GM18867 (cell line): Measurements from ENCODE around the gene ZNF793.

ENCODE experiments used
- ATAC-seq: cut with Tn5 transposase; IDR thresholded peaks from one replicate; pipeline ENCODE4 v1.9.1; 2021; ENCODE audit warnings: mild to moderate bottlenecking, moderate library complexity; ENCODE audit not compliant: unreplicated experiment

The ZNF793 gene

DNA sequence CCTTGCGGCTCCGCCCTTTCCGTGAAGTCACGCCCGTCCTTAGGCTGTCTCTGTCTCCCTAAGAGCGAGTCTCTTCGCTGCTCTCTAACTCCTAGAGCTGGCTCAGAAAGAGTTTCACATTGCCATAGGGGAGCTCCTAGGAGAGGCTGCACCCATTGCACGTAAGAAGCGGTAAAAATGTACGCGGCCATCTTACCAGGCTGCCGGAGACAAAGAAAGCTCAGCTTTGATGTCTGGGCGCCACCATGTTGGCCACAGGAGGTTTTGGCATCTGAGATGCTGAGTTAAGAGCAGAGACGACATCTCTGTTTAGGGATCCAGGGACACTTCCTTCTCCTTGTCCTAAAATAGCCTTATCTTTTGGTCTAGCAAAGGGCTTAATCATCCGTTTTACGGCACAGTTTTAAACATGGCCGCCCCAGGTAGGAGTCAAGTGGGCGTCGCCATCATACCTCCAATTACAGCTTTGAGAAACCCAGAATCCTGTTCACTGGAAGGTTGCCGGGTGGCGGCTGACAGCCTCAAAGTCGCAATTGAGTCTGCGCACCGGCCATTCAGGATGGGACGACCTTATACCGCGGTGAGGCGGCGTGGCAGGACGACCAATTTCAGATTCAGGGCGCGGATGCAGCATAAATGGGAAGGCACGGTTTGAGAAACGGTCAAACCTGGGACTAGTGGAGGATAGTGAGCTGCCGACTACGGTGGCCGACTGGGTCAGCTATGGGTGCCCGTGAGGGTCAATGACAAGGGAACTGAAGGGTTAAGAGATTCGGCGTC is at the start of gene ZNF793:
TSS of gene ZNF793 (plus strand) at position 553 of the 780 bp plus-strand sequence. CDS start 16,501 bp downstream, outside the sequence.
- peak; percentile 63 for ATAC-seq

- no peak for ATAC-seq
Observed at GRCh38 chr19:37466277-37466797, 40.4 kb upstream of the ZNF793 start.

GRCh38 chr19:37466798-37467607 is 39.7 kb upstream of the ZNF793 start, which contains the start of gene ZNF569:
ZNF569 (minus strand) TSS chr19:37467444; CDS start chr19:37444921, 22,523 bp downstream.
- peak; percentile 66 for ATAC-seq

DNA sequence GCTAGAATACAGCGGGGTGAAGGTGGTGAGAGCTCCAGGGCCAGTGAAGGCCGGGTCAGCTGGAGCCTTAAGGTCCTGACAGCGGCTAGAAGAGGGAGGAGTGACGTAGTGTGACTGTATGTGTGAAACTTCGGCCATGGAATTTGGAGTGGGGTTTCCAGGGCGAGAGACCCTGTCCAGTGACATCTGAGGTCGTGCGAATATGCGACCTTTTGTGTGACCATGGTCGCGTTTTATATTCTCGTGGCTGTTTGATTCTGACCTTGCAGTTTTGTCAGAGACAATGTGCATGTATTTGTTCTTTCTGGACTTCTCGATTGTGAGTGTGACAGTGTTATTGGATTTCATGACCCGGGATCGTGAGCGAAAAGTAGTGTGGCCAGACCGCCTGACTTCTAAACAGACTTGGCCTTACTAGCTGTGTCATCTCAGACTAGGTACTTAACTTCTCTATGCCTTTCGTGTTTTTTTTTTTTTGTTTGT is 39.1 kb upstream of the ZNF793 start:
- ATAC-seq: no peak

GRCh38 chr19:37468961-37469777 is 37.6 kb upstream of the ZNF793 start, which contains the start of gene ZNF570:
ZNF570 (plus strand) TSS chr19:37469356; CDS start chr19:37470355, 999 bp downstream.
- ATAC-seq: peak; percentile 57

GRCh38 chr19:37470216-37470615 is 36.5 kb upstream of the ZNF793 start:
- ATAC-seq: no peak

- no peak for ATAC-seq
Observed at GRCh38 chr19:37472165-37472564, 34.6 kb upstream of the ZNF793 start.

DNA sequence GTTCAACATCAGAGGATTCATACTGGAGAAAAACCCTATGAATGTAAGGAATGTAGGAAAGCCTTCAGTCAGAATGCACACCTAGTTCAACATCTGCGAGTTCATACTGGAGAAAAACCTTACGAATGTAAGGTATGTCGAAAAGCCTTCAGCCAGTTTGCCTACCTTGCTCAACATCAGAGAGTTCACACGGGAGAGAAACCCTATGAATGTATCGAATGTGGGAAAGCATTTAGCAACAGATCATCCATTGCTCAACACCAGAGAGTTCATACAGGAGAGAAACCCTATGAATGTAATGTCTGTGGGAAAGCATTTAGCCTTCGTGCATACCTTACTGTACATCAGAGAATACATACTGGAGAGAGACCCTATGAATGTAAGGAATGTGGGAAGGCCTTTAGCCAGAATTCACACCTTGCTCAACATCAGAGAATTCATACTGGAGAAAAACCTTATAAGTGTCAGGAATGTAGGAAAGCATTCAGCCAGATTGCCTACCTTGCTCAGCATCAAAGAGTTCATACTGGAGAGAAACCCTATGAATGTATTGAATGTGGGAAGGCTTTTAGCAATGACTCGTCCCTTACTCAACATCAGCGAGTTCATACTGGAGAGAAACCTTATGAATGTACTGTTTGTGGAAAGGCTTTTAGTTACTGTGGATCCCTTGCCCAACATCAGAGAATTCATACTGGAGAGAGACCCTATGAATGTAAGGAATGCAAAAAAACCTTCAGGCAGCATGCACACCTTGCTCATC is 22.2 kb upstream of the ZNF793 start:
- no peak for ATAC-seq

- ATAC-seq: no peak
Observed at GRCh38 chr19:37492213-37492612, 14.5 kb upstream of the ZNF793 start.

DNA sequence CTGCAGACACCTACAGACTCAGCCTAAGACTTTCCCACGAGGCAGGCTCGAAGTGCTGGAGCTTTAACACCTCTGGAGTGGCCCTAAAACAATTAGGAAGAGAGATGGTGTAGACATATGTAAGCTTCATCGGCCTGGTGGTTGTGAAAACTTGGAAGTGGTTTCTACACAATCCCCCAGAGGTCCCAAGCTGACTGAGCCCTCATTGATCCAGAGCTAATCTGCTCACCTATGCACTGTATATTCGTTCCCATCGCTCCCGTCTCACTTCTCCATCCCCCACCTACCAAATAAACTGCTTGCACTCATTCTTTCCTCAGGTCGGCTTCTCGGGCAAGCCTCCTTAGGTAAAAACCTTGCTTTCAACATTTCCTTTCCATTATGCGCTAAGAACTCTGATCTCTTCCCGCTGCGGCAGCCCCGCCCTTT is 767 bp upstream of the ZNF793 start:
- ATAC-seq: no peak

DNA sequence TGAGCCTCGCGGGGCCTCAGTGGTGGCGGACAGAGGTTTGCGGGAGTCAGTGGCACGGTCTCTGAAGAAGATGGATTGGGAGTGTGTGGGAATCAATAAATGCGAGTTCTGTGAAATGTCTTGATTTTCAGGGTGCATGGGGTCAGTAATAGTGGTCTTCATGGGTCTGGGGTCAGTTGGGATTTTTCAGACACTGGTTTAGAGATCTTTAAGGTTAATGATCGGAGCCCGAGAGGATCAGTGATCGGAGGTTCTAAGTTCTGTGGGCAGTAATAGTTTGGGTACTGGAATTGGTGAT is 377 bp downstream of the ZNF793 start:
- ATAC-seq: no peak

DNA sequence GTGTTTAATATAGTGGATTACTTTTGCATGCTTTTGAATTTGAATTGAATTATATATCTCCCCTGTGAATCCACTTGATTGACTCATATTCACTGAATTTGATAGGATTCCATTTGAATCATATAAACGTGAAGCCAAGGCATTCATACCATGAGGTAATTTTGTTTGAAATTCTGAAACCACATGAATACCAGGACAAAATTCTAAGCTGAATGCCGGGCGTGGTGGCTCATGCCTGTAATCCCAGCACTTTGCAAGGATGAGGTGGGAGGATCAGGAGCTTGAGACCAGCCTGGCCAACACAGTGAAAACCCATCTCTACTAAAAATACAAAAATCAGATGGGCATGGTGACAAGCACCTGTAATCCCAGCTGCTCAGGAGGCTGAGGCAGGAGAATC is 4.4 kb downstream of the ZNF793 start:
- no peak for ATAC-seq

DNA sequence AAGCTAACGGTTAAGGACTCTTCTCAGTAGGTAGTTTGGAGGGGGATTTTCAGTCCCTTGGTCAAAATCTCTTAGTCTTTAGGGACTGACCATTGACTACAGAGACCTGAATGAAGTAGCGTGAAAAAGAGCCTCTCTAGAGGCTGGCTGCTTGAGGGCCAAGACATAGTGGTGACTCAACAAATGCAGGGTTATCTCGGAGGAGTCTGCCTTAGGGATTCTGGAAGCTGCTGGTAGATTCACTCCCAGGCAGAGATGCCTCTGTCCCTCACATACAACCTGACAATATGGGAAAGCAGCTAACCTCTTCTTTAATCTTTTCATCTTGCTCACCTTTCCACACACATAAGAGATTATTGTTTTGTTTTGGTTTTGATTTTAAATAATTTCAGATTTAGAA is 5.1 kb downstream of the ZNF793 start:
- ATAC-seq: no peak

GRCh38 chr19:37513397-37513796 is 6.7 kb downstream of the ZNF793 start:
- no peak for ATAC-seq

DNA sequence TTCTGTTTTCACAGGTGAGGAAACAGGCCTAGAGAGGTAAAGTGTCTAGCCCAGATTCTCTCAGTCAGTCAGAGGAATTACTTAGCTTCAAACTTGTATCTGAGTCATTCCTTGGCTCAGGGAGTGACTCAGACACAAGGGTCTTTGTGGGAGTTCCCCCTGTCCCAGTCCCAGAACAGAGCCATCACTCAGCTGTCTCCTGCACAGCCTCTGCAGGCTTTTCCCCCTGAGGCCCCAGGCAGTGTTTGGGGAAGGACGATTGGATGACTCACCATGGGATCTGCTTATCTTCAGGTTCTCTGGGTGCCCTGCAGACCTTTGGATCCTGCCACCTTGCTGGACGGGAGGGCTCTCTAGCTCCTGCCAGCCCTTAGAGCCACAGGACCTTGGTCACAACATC is 13.2 kb downstream of the ZNF793 start:
- ATAC-seq: no peak

DNA sequence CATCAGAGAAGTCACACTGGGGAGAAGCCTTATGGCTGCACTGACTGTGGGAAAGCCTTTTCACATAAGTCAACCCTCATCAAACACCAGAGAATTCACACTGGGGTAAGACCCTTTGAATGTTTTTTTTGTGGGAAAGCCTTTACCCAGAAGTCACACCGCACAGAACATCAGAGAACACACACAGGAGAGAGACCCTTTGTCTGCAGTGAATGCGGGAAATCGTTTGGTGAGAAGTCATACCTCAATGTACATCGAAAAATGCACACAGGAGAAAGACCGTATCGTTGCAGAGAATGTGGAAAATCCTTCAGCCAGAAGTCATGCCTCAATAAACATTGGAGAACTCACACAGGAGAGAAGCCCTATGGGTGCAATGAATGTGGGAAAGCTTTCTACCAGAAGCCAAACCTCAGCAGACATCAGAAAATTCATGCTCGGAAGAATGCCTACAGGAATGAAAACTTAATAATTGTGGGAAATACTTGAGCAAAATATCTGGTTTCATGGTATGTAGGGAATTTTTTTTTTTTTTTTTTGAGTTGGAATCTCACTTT is 30.7 kb downstream of the ZNF793 start:
- ATAC-seq: no peak

DNA sequence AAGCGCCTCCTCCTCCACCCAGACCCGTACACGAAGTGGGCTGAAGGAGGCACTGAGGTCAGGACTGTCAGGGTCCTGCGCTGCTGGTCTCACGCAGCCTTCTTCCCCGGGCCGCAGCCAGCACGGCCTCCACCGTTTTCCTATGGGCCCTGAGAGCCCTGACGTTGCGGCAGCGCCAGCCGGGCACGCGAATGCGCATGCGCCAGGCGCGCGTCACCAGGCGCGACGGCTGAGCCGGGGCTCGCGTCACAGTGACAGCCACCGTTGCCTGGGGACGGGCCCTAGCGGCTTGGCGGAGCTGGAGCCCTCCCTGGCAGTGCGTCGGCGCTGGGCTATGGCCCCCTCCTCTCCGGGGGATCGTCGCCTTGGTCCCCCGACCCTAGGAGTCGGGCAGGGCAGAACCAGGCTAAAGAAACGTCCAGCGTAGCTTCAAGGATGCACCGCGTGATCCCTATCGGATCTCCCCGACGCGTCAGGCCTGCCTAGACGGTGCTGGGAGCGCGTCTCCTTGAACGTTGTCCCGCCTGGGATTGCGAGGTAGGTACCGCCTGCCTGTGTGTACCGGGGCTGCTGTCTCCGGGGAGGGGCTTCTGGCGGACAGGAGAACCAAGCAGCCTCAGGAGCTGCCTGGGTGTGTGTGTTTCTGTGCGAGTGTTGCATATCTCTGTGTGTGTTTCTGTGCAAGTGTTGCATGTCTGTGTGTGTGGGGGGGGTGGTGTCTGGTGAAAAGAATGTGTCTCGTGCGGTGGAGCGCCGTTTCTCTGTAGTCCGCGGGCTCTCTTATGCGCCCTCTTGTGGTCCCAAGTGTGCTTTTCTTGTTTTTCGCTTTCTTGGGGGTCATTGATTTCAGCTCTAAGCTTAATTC is 44.6 kb downstream of the ZNF793 start:
- peak; percentile 61 for ATAC-seq

DNA sequence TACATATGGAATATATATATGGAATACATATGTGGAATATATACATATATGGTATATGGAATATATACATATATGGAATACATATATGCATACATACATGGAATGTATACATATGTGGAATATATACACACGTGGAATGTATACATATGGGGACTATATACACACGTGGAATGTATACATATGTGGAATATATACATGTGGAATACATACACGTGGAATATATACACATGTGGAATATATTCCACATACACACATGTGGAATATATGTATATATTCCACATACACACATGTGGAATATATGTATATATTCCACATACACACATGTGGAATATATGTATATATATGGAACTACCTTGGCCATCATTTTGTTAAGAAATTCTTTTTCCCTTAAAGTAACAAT is 56.8 kb downstream of the ZNF793 start:
- ATAC-seq: no peak
